ENCODE results near the gene OCSTAMP.

The OCSTAMP gene

DNA sequence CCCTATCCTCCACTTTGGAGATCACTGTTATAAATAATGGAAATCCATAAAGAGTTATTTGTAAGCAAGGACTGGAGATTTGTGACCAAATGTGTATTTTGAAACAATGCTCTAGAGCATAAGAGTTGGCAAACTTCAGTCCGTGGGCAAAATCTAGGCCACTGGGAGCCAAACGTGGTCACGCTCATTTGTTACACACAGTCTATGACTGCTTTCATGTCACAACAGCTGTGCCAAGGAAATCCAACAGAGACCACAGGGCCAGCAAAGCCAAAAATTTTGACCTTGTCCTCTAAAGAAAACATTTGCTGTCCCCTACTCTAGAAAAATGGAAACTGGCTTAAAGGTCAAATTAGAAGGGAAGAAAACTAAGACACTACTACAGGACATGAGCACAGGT is 44.9 kb downstream of the OCSTAMP start:
- DNase-seq (ENCODE audit: low read depth) = no peak
- TF ChIP-seq, protein P1, sequence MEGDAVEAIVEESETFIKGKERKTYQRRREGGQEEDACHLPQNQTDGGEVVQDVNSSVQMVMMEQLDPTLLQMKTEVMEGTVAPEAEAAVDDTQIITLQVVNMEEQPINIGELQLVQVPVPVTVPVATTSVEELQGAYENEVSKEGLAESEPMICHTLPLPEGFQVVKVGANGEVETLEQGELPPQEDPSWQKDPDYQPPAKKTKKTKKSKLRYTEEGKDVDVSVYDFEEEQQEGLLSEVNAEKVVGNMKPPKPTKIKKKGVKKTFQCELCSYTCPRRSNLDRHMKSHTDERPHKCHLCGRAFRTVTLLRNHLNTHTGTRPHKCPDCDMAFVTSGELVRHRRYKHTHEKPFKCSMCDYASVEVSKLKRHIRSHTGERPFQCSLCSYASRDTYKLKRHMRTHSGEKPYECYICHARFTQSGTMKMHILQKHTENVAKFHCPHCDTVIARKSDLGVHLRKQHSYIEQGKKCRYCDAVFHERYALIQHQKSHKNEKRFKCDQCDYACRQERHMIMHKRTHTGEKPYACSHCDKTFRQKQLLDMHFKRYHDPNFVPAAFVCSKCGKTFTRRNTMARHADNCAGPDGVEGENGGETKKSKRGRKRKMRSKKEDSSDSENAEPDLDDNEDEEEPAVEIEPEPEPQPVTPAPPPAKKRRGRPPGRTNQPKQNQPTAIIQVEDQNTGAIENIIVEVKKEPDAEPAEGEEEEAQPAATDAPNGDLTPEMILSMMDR (IDR thresholded peaks at IDR 0.05; ENCODE audit: low read length, missing control alignments) = no peak
- no peak overlapping the region for H3K4me3 ChIP-seq (replicated peaks; ENCODE audit: low read depth, low read length)

DNA sequence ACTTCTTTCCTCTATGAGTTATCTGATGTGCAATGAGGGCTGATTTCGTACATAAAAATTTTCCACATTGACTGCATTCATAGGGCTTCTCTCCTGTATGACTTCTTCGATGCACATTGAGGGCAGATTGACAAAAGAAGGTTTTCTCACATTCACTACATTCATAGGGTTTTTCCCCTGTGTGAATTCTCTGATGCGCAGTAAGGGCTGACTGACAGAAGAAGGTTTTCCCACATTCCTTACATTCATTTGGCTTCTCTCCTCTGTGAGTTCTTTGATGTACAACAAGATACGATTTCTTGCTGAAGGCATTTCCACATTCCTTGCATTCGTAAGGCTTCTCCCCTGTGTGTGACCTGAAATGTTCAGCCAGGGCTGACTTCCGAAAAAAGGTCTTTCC is 48.5 kb downstream of the OCSTAMP start:
- no peak for DNase-seq (ENCODE audit: low read depth)
- no peak overlapping the region for H3K4me3 ChIP-seq (replicated peaks; ENCODE audit: low read depth, low read length)
- TF ChIP-seq, protein P1 (IDR thresholded peaks at IDR 0.05; ENCODE audit: low read length, missing control alignments) = no peak

DNA sequence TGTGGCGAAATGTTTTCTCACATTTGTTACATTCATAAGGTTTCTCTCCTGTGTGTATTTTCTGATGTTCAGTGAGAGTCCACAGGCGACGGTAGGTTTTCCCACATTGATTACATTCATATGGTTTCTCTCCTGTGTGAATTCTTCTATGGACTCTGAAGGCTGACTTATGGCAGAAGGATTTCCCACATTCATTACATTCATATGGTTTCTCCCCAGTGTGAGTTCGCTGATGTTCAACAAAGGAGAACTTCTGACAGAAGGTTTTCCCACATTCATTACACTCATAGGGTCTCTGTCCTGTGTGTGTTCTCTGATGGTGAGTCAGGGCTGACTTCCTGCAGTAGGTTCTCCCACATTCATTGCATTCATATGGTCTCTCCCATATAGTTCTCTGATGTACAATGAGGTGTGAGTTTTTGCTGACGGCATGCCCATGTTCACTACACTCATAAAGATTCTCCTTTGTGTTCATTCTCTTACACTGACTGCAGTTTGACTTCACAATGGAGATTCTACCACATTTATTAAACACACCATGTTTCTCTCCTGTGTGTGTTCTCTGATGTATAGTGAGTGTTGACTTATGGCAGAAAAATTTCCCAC is 49.0 kb downstream of the OCSTAMP start:
- DNase-seq (ENCODE audit: low read depth) = no peak
- TF ChIP-seq, protein P1 (IDR thresholded peaks at IDR 0.05; ENCODE audit: low read length, missing control alignments) = no peak
- H3K4me3 ChIP-seq (replicated peaks; ENCODE audit: low read depth, low read length) = no peak overlapping the region

DNA sequence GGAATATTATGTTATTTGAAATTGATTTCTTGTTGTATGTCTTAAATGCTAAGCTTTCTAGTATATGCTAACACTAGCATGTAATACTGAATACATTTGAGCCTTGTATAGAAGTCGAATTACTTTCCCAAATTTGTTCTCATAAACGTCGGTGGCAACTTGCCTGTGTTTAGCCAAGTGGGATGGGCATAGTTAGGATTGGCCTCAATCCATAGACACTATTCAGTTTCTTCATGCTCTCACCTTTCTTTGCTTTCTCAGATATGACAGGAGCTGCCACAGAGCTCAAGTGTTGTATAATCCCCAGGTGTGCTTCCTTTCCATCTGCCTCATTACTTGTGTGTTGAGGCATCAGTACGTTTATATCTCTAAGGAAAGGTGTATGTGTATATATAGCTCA is 56.4 kb downstream of the OCSTAMP start:
- TF ChIP-seq, protein P1 (IDR thresholded peaks at IDR 0.05; ENCODE audit: low read length, missing control alignments) = no peak
- no peak for DNase-seq (ENCODE audit: low read depth)
- H3K4me3 ChIP-seq (replicated peaks; ENCODE audit: low read depth, low read length) = no peak overlapping the region

DNA sequence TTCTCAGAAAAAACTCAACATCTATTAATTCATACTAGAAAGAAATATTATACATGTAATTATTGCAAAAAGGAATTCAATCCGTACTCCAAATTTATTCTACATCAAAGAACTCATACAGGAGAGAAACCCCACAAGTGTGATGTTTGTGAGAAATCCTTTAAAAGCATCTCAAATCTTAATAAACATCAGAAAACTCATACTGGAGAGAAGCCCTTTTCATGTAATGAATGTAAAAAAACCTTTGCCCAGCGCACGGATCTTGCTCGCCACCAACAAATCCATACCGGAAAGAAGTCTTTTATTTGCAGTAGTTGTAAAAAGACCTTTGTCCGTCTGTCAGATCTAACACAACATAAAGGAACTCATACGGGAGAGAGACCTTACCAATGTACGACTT is 59.1 kb downstream of the OCSTAMP start:
- H3K4me3 ChIP-seq (replicated peaks; ENCODE audit: low read depth, low read length) = no peak overlapping the region
- TF ChIP-seq, protein P1 (IDR thresholded peaks at IDR 0.05; ENCODE audit: low read length, missing control alignments) = no peak

More for the DNA sequence above, 59.1 kb downstream of the OCSTAMP start:
- no peak for DNase-seq (ENCODE audit: low read depth)
